ENCODE data around the gene C9orf72.
"Not testable (repeated sequence)": the region's sequence is repeated elsewhere in the genome, so short reads cannot be mapped to it uniquely, and the experiment has no call there.

C9orf72 gene, protein sequence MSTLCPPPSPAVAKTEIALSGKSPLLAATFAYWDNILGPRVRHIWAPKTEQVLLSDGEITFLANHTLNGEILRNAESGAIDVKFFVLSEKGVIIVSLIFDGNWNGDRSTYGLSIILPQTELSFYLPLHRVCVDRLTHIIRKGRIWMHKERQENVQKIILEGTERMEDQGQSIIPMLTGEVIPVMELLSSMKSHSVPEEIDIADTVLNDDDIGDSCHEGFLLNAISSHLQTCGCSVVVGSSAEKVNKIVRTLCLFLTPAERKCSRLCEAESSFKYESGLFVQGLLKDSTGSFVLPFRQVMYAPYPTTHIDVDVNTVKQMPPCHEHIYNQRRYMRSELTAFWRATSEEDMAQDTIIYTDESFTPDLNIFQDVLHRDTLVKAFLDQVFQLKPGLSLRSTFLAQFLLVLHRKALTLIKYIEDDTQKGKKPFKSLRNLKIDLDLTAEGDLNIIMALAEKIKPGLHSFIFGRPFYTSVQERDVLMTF

DNA sequence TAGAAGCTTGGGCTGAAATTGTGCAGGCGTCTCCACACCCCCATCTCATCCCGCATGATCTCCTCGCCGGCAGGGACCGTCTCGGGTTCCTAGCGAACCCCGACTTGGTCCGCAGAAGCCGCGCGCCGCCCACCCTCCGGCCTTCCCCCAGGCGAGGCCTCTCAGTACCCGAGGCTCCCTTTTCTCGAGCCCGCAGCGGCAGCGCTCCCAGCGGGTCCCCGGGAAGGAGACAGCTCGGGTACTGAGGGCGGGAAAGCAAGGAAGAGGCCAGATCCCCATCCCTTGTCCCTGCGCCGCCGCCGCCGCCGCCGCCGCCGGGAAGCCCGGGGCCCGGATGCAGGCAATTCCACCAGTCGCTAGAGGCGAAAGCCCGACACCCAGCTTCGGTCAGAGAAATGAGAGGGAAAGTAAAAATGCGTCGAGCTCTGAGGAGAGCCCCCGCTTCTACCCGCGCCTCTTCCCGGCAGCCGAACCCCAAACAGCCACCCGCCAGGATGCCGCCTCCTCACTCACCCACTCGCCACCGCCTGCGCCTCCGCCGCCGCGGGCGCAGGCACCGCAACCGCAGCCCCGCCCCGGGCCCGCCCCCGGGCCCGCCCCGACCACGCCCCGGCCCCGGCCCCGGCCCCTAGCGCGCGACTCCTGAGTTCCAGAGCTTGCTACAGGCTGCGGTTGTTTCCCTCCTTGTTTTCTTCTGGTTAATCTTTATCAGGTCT lies at the start of gene C9orf72:
TSS of gene C9orf72 (minus strand) at position 564 of the 716 bp plus-strand sequence. CDS start 6,361 bp downstream, outside the sequence.
- DNase-seq (ENCODE audit: low read depth in 3 of 3), result peak; percentile 67 to 82 (median 75)

DNA sequence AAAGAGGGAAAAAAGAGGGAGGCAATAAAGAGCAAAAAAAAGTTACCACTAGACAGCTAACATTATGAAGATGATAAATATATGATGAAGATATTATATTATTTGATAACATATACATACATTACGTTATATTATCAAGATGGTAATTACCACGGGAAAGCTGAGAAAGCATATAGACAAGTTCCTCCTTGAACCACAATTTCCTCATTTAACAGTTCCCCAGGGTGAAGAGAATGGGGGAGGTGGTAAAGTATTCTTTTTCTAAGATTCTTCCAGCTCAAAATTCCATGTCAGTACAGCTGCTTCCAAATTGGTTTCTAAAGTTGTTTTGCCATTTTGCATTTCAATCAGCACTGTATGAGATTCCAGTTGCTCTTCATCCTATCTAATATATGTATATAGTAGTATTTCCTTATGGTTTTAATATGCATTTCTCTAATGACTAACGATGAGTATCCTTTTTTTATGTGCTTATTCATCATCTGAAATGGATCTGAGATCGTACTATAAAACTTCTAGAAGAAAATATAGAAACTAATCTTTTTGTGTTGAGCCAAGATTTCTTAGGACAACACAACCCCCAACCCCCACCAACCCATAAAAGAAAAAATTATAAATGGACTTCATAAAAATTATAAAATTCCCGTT lies 49.5 kb upstream of the C9orf72 start:
- DNase-seq (ENCODE audit: low read depth in 3 of 3), result no peak

DNA sequence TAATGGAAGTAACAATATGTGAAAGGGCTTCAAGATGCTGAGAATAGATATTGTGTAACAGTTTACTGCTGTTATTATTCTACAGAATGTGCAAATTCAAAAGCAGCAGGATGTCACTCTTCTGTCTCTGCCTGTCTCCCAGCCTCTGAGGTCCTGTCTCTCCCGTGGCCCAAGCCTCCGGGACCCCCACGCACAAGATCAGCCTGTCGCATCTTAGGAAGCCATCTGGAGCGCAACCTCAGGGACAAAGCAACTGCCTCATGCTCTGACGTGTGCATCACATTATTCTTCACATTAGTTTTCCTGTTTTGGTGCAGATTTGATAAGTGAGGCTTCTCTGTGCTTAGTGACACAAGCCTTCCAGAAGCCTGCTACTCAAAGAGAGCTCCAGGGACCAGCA lies 46.5 kb upstream of the C9orf72 start:
- no peak for DNase-seq (ENCODE audit: low read depth in 3 of 3)

DNA sequence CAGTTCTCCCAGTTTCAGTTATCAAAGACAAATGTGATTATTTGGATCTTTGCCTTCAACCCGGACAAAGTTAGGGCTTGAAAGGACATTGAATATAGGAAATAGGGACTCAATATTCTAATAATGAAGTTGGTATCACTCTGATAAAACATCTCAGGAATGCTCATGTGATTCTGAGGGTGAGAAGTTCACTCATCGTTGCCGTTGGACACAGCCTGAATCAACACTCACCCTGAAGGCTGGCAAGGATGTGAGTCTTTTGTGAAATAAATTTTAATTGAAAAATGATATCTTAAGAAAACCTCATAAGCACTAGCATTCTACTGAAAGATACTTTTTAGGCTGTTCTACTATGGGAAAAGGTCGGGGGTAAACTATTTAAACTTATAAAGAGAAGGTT lies 44.8 kb upstream of the C9orf72 start:
- DNase-seq (ENCODE audit: low read depth in 3 of 3), result no peak

DNA sequence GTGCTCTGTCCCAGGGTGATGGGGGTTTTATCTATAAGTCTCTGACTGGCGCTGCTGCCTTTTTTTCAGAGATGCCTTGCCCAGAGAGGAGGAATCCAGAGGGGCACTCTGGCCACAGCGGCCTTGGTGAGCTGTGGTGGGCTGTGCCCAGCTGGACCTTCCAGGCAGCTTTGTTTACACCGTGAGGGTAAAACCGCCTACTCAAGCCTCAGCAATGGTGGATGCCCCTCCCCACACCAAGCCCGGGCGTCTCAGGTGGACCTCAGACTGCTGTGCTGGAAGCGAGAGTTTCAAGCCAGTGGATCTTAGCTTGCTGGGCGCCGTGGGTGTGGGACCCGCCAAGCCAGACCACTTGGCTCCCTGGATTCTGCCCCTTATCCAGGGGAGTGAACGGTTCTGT lies 41.3 kb upstream of the C9orf72 start:
- no peak for DNase-seq (ENCODE audit: low read depth in 3 of 3)

DNA sequence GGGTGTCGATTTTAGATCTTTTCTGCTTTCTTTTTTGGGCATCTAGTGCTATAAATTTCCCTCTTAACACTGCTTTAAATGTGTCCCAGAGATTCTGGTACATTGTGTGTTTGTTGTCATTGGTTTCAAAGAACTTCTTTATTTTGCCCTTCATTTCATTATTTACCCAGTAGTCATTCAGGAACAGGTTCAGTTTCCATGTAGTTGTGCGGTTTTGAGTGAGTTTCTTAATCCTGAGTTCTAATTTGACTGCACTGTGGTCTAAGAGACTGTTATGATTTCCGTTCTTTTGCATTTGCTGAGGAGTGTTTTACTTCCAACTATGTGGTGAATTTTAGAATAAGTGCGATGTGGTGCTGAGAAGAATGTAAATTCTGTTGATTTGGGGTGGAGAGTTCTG lies 38.8 kb upstream of the C9orf72 start:
- not testable (repeated sequence) for DNase-seq (ENCODE audit: low read depth in 3 of 3)

DNA sequence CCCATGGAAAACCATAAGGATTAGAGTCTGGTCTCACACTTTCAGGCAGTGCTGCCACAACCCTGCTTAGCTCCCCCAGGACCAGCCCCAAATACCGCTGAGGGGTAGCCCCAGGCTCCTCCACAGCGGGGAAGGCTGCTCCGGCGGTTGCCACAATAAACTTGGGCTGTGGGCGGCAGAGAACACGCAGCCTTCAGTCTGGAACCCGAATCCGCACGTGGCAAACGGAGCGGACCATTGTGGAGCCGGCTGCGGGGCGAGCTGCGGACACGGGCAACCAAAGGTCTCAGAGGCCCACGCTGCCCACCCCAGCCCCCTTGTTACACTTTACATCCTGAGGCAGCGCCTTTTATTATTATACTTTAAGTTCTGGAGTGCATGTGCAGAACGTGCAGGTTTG lies 37.3 kb upstream of the C9orf72 start:
- no peak for DNase-seq (ENCODE audit: low read depth in 3 of 3)

DNA sequence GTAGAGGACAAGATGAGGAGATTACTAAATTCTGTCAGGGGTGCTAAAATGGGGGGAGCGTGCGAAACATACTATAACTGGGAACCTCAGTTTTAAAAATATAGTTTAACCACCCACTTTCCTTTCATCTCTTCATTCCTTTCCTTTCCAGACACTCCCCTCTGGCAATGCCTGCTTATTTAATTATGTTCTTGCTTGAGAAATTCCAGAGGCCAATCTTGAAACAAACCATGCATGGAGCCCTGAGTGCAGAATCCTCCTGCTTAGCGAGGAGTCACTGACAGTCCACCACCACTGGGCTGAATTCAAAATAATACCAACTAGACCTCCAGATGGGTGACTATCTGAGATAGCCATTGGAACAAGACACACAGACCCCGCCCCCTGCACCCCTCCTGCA lies 29.7 kb upstream of the C9orf72 start:
- no peak for DNase-seq (ENCODE audit: low read depth in 3 of 3)

DNA sequence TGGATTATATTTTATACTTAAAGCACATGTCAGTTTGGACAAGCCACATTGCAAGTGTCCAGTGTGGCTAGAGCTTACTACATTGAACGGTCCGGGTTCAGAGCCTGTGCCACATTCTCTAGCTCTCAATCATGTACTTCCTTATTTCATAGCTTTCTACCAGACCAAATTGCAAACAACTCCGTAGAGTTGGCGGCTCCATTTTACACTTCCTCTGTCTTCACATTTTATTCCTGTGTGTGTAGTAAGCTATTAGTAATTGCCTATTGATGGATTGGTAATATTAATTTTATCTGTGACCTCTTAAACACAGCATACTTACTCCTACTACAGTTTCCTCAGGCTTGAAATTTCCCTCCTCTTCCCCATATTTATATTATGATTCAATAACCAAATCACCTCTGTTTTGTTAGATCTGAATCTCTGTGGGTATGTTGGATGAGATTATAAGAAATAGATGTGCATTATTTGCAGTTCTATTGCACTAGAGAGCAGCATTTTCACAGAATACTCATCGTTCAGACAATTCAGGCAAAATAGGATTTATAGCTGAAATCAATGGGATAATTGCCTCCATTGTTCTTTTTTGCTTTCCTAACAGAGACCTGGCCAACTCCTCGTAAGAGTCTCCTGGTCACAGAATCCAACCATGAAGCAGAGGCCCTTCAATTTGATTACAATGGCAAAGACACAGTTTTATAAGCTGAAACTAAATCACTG lies 29.0 kb upstream of the C9orf72 start:
- no peak for DNase-seq (ENCODE audit: low read depth in 3 of 3)

DNA sequence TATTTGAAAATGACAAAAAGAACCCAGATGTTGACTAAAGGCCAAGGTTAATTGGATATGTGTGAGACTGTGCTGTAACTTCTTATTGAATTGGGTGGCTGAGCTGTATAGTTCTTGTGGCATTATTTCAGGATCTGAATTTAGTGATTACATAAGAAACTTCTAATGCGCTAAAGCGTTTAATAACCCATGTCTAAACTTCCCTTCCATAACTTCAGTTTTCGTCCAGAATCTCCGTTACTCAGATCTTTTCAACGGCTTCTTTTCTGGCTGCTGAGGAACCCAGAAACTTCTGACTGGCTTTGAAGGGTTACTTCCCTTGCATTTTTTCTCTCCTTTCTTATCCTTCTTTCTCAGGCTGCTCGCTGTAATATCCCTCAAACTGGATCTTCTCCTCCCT lies 28.1 kb upstream of the C9orf72 start:
- DNase-seq (ENCODE audit: low read depth in 3 of 3), result no peak

DNA sequence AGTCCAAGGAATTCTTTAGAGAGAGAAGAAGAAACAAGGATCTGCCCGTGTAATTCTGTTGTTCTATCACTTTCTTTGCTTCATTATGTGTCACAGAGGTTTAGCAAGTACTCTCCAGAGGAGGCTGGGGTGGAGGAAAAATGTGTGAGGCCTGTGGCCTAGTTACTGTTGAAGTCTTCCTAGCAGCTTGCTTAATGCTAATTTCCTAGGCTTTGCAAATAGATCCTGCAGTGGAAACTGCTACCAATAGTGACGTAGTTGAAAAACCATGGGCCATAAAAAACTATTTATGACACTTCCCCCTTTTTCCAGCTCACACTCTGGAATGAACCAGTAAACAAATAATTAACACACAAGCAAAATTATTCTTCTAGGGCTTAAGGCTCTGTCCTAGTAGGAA lies 27.0 kb upstream of the C9orf72 start:
- no peak for DNase-seq (ENCODE audit: low read depth in 3 of 3)

DNA sequence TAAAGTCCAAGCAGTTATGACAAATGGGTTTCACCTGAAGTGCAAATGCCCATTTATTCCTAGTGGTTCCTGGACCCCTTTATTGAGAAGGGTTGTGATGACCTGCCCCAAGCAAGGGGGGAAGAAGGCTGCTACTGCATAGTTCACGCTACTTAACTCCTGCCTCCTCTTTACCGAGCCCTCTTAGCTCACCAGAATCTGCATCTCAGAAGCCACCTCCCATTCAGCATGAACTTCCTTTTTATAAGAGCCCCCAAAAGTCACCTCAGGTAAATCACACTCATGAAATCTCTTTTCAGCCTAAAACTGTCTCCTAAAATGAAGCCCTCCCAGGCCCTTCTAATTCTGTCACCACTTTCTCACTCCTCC lies 26.6 kb upstream of the C9orf72 start:
- no peak for DNase-seq (ENCODE audit: low read depth in 3 of 3)

DNA sequence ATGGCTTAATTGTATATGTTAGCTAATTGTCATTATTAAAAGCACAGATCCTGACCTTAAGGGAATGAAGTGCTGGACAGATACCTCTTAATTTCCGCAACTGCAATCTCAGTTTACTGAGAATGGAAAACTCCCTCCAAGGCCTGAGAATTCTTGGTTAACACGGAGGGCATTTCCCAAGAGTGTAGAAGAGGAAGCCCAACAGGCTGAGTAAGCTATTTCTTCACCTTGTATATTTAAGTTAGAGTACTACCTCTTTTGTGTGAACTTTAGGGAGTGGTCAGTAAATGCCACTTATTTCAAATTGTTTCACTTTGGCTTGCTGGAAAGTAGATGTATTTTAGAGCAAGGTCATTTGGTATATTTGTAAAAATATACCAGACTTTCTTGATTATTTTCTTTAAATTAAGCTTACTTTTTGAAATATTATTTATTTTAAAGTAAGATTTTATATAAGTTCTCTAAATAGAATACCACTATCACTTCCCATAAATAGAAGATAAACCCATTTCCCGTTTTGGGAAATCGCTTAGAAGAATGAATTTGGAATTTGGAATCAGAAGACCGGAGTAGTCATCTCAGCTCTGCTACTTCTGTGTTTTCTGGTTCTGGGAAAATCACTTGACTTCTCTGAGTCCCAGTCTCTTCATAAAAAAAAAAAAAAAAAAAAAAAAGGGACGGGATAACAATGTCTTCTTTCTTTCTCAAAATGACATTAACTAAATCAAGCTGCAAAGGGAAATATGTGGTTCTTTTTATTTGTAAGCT lies 26.0 kb upstream of the C9orf72 start:
- DNase-seq (ENCODE audit: low read depth in 3 of 3), result no peak

DNA sequence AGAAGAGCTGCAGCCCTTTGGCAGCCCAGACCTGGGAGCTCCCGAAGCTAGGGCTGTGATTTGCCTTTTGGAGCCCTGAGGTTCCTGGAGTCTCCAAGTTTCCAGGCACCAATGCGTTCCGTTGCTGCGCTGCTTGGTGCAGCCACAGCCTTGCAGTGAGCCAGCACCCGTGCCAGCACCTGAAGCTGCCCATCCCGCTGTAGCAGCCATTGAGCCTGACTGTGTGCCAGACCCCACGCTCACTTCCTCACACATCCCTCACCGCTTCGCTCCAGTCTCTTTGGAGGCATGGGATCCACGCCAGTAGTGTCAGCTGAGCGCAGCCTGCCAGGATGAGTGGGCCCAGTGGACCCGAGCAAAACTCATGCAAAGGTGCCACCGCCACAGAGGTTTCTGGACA lies 22.5 kb upstream of the C9orf72 start:
- no peak for DNase-seq (ENCODE audit: low read depth in 3 of 3)

DNA sequence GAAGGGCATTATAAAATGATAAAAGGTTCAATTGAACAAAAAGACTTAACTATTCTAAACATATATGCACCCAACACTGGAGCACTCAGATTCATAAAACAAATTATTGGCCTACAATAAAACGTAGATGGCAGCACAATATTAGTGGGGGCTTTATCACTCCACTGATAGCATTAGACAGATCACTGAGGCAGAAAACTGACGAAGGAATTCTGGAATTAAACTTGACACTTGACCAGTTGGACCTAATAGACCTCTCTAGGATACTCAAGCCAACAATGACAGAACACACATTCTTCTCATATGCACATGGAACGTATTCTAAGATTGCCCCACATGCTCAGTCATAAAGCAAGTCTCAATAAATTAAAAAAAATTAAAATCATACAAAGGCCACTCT lies 18.4 kb upstream of the C9orf72 start:
- DNase-seq (ENCODE audit: low read depth in 3 of 3), result no peak

DNA sequence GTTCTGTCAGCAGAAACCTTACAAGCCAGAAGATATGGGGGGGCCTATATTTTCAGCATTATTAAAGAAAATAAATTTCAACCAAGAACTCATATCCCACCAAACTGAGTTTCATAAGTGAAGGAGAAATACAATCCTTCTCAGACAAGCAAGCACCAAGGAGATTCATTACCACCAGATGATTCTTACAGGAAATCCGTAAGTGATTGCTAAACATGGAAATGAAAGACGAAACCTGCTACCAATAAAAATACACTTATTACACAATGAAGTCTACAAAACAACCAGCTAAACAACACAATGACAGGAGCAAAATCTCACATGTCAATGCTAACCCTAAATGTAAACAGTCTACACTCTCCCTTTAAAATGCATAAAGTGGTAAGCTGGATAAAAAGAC lies 17.8 kb upstream of the C9orf72 start:
- DNase-seq (ENCODE audit: low read depth in 3 of 3), result no peak

DNA sequence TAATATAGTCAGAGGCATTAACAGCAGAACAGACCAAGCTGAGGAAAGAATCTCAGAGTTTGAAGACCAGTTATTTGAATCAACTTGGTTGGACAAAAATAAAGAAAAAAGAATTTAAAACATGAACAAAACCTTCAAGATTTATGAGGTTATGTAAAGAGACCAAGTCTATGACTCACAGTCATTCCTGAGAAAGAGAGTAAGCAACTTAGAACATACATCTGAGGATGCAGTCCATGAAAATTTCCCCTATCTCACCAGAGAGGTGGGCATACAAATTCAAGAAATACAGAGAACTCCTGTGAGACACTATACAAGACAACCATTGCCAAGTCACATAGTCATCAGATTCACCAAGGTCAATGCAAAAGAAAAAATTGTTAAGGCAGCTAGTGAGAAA lies 17.4 kb upstream of the C9orf72 start:
- DNase-seq (ENCODE audit: low read depth in 3 of 3), result no peak

DNA sequence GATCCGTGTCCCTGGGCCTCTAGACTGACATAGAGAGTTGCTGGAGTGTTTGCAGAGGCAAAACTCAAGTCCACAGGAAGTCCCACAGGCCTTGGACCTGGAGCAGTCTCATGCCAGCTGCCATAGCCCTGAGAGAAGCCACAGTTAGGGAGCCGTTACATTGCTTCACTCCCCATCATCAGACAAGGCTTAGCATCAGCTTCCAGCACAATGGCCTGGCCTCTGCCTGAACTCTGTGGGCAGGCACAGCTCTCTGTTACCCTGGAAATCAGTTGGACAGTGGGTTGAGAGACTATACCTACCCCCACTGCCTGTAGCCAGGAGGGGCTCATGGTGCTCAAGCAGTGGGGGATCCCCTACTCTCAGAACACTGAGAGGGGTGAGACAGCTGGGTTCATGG lies 16.2 kb upstream of the C9orf72 start:
- DNase-seq (ENCODE audit: low read depth in 3 of 3), result no peak

DNA sequence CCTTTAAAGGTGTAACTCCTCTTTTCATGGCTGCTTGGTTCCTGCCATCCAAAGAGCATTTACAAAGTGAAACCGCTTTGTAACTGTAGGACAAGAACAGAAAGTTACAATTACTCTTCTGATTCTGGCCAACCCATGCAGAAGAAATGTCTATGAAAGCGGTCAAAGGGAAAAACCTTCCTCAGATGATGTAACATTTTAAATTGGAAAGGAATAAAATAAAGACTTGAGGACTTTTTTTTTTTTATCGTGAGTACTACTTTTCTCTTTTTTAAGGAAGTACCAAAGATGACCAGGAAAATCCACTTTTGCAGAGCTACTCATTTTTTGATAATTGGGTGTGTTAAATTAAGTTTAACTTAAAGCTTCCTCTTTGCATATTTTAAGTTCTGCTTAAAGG lies 13.0 kb upstream of the C9orf72 start:
- no peak for DNase-seq (ENCODE audit: low read depth in 3 of 3)

DNA sequence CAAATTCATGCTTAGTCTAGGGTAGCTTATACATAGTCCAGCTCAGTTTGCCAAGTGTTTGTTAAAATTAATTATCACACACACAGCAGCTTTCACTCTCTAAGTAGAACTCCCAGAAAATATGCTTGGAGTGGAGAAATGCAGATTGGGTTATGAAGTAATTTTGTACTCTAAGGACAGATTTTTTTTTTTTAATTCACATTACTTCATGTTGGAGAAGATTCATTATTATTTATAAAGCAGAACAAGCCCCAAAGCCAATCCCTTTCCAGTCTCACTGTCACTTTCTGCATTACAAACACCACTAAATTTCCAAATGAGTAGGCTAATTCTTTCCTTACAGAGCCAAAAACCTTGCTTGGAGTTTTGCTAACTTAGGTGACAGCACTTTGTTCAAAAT lies 11.7 kb upstream of the C9orf72 start:
- no peak for DNase-seq (ENCODE audit: low read depth in 3 of 3)

DNA sequence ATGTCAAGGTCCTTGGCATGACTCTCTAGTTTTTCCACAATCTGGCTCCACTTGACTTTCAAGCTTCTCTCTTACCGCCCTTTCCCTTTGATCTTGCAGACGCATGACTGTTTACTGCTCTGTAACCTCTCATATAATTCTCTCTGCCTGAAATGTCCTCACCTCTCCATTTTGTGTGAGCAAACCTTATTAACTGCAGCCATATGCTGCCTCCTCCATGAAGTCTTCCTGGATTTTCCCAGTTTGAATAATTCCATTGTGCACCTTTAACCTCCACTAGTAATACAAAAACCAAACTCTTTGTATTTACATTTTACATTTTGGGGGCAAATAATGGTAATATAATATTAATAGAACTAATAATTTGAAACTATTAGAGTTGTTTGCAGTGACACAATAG lies 9.5 kb upstream of the C9orf72 start:
- DNase-seq (ENCODE audit: low read depth in 3 of 3), result no peak

Data from stimulated activated CD4-positive, alpha-beta T cell treated with anti-CD3 and anti-CD28 coated beads, TNF-alpha, amount 100 ng/mL, for 24 hours (primary cell).